Measurements from ENCODE around the gene TAF7.

DNA sequence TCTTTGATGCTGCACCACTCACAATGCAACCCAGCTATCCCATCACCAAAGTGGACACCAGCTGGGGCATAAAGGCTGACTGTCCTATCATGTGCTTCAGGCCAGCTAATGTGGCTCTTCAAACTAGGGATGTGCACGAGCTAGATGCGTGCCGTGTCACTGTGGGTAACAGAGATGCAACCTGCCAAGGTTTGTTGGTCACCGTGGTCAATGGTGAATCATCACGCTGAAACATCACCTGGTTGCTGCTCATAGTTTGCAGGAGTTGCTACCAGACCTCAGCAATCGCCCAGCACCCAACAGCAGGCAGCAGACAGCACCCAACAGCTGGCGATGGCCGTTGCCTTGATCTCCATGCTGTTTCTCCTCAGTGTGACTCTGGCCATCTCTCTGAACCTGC lies 7.6 kb upstream of the TAF7 start:
- TF ChIP-seq, protein P1, sequence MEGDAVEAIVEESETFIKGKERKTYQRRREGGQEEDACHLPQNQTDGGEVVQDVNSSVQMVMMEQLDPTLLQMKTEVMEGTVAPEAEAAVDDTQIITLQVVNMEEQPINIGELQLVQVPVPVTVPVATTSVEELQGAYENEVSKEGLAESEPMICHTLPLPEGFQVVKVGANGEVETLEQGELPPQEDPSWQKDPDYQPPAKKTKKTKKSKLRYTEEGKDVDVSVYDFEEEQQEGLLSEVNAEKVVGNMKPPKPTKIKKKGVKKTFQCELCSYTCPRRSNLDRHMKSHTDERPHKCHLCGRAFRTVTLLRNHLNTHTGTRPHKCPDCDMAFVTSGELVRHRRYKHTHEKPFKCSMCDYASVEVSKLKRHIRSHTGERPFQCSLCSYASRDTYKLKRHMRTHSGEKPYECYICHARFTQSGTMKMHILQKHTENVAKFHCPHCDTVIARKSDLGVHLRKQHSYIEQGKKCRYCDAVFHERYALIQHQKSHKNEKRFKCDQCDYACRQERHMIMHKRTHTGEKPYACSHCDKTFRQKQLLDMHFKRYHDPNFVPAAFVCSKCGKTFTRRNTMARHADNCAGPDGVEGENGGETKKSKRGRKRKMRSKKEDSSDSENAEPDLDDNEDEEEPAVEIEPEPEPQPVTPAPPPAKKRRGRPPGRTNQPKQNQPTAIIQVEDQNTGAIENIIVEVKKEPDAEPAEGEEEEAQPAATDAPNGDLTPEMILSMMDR (IDR thresholded peaks at IDR 0.05; ENCODE audit: low read depth, low read length) = no peak
- no peak for TF ChIP-seq EZH2phosphoT487 (IDR thresholded peaks at IDR 0.05; ENCODE audit: low read depth)
